Measurements from ENCODE around the gene ITM2C.

ITM2C gene

DNA sequence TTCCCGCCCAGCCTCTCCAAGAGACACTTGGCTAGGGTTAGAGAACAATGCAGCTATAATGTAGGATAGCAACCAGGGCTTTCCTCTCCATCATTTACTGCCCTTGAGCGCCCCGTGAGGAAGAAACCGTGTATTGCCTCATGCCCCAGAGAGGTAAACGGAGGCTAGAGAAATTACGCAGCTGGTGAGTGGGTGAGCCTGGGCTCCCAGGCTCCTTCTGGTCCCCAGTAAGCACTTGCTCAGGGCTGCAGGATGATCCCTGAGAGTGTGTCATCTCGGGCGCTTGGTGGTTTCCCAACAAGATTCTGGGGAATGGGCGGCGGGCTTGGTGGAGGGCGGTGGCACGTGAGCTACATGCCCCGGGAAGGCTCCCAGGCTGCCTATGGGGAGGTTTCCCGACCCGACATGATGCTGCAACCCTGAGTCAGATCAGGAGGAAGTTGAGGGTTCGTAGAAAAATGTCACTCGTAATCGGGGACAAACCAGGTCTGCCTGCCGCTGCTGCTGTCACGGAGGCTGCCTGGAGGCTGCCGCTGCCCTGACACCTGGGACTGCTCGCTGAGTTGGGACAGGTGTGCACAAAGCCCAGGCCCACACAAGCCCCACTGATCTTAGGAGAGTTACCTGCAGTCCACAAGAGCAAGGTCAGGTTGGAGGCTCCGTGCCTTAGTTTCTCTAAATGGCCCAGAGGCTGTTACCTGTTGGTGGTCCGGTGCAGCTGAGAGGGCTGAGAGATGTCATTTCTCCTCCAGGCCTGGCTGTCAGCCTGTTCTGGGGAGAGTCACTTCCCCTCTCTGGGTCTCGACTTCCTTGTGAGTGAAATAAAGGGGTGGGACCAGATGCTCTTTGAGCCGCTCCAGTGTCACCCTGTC lies 60.0 kb downstream of the ITM2C start, which contains the start of gene GPR55:
Gene GPR55 (minus strand): TSS at position 773 of the 872 bp plus-strand sequence. CDS start 14,280 bp downstream, outside the sequence.
- H3K4me2 ChIP-seq (ENCODE audit: low read depth, low read length, poor library complexity, severe bottlenecking) = no peak within 1 kb of the TSS
- no peaks in the 10 kb centered on the region for H3F3A ChIP-seq (ENCODE audit: insufficient read depth)
- H4K20me1 ChIP-seq (ENCODE audit: low read depth, low read length) = no peaks in the 10 kb centered on the region
- H3K9me3 ChIP-seq (ENCODE audit: insufficient read depth, low read length) = no peaks in the 10 kb centered on the region
- H3K27me3 ChIP-seq (ENCODE audit: low read length) = no peaks in the 10 kb centered on the region
- no peaks in the 10 kb centered on the region for H3K9me2 ChIP-seq (replicated peaks; ENCODE audit: insufficient read depth, low read length)
- H3K4me3 ChIP-seq (ENCODE audit: insufficient read depth, low read length, poor library complexity, severe bottlenecking) = no peak within 1 kb of the TSS
- no peaks in the 10 kb centered on the region for H3K36me3 ChIP-seq (ENCODE audit: low read length)
- no peak for TF ChIP-seq EZH2phosphoT487 (conservative IDR thresholded peaks at IDR 0.05; ENCODE audit: low read length)
- TF ChIP-seq, protein P1, sequence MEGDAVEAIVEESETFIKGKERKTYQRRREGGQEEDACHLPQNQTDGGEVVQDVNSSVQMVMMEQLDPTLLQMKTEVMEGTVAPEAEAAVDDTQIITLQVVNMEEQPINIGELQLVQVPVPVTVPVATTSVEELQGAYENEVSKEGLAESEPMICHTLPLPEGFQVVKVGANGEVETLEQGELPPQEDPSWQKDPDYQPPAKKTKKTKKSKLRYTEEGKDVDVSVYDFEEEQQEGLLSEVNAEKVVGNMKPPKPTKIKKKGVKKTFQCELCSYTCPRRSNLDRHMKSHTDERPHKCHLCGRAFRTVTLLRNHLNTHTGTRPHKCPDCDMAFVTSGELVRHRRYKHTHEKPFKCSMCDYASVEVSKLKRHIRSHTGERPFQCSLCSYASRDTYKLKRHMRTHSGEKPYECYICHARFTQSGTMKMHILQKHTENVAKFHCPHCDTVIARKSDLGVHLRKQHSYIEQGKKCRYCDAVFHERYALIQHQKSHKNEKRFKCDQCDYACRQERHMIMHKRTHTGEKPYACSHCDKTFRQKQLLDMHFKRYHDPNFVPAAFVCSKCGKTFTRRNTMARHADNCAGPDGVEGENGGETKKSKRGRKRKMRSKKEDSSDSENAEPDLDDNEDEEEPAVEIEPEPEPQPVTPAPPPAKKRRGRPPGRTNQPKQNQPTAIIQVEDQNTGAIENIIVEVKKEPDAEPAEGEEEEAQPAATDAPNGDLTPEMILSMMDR (IDR thresholded peaks at IDR 0.05; ENCODE audit: insufficient read depth, low read length, poor library complexity, severe bottlenecking) = peak; percentile 41
- no peak within 1 kb of the TSS for H3K27ac ChIP-seq (ENCODE audit: low read depth, low read length)
- H2AFZ ChIP-seq (ENCODE audit: low read depth, low read length, severe bottlenecking) = no peak within 1 kb of the TSS
- H3K79me2 ChIP-seq (ENCODE audit: insufficient read depth, low read length) = no peaks in the 10 kb centered on the region
- H3K9ac ChIP-seq (ENCODE audit: low read length) = no peak within 1 kb of the TSS

DNA sequence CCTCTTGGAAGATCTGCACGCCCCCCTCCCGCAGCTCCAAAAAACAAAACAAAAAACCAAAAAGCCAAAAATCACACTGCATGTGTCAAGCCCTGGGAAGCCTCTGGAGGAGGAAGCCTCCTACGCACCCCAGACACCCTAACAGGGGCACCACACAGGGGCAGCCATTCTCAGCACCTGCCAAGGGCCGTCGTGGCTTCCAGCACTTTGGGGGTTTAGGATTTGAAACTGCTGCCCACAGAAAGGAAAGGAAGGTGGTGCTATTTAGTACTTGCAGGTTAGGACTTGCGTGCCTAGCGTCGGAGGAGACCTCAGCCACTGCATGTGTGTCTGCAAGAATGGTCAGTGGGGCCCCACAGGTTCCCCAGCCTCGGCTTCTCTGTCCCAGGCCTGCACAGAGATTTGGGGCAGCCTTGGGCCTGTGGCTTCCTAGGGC lies 60.7 kb downstream of the ITM2C start:
- Histone ChIP-seq H3K9me3 (ENCODE audit: insufficient read depth, low read length) (no peaks in the 10 kb centered on the region), H3K4me2 (ENCODE audit: low read depth, low read length, poor library complexity, severe bottlenecking) (no peak overlapping the region), H3K9me2 (replicated peaks; ENCODE audit: insufficient read depth, low read length) (no peaks in the 10 kb centered on the region), H3K36me3 (ENCODE audit: low read length) (no peaks in the 10 kb centered on the region), H2AFZ (ENCODE audit: low read depth, low read length, severe bottlenecking) (no peak overlapping the region), H3K4me3 (ENCODE audit: insufficient read depth, low read length, poor library complexity, severe bottlenecking) (no peak overlapping the region), H3K27ac (ENCODE audit: low read depth, low read length) (no peak overlapping the region), H4K20me1 (ENCODE audit: low read depth, low read length) (no peaks in the 10 kb centered on the region), H3K9ac (ENCODE audit: low read length) (no peak overlapping the region), H3F3A (ENCODE audit: insufficient read depth) (no peaks in the 10 kb centered on the region), H3K79me2 (ENCODE audit: insufficient read depth, low read length) (no peaks in the 10 kb centered on the region), H3K27me3 (ENCODE audit: low read length) (no peaks in the 10 kb centered on the region)
- TF ChIP-seq EZH2phosphoT487 (conservative IDR thresholded peaks at IDR 0.05; ENCODE audit: low read length) = no peak
- TF ChIP-seq, protein P1 (IDR thresholded peaks at IDR 0.05; ENCODE audit: insufficient read depth, low read length, poor library complexity, severe bottlenecking) = no peak

DNA sequence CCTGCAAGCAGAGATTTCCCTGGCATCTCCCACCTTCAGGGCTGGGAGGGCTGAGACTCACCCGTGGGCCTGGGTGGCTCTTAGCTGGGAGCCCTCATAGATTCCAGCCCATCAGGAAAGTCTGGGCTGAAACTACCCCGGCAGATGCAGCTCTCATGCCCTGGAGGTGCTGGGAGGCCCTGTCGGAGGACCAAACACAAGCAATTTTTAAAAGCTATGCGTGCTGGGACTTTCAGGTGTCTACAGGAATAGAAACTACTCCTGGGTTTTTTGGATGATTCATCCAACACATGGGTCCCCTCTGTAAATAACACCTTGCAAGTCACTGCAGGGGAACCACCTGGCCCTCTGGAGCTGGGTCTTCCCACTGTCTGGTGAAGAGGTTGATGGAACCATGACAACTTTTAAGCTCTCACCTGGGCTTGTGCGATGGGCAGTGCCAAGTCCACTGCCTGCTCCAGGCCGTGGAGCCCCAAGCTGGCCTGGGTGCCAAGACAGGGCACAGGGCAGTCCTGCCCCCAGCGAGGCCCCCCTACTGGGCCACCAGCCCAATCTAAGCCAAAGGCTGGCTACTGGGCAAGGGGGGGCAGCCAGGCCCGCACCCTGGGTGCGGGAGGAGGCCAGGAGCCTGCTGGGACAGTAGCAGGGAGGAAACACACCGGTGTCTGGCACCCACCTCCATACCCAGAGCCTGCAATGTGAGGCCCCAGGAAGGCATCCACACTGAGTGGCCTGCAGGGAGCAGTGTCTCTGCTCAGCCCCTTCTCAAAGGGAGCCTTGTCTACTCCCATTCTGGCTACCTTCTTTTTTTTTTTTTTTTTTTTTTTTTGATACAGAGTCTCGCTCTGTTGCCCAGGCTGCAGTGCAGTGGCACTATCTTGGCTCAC lies 61.4 kb downstream of the ITM2C start:
- no peaks in the 10 kb centered on the region for H3K9me2 ChIP-seq (replicated peaks; ENCODE audit: insufficient read depth, low read length)
- H3K27me3 ChIP-seq (ENCODE audit: low read length) = no peaks in the 10 kb centered on the region
- no peaks in the 10 kb centered on the region for H3K79me2 ChIP-seq (ENCODE audit: insufficient read depth, low read length)
- no peaks in the 10 kb centered on the region for H3F3A ChIP-seq (ENCODE audit: insufficient read depth)
- H3K9me3 ChIP-seq (ENCODE audit: insufficient read depth, low read length) = no peaks in the 10 kb centered on the region
- no peaks in the 10 kb centered on the region for H3K36me3 ChIP-seq (ENCODE audit: low read length)
- H3K27ac ChIP-seq (ENCODE audit: low read depth, low read length) = no peak overlapping the region
- H3K9ac ChIP-seq (ENCODE audit: low read length) = no peak overlapping the region
- no peak for TF ChIP-seq EZH2phosphoT487 (conservative IDR thresholded peaks at IDR 0.05; ENCODE audit: low read length)
- TF ChIP-seq, protein P1 (IDR thresholded peaks at IDR 0.05; ENCODE audit: insufficient read depth, low read length, poor library complexity, severe bottlenecking) = no peak
- no peak overlapping the region for H2AFZ ChIP-seq (ENCODE audit: low read depth, low read length, severe bottlenecking)
- no peak overlapping the region for H3K4me3 ChIP-seq (ENCODE audit: insufficient read depth, low read length, poor library complexity, severe bottlenecking)
- no peaks in the 10 kb centered on the region for H4K20me1 ChIP-seq (ENCODE audit: low read depth, low read length)
- H3K4me2 ChIP-seq (ENCODE audit: low read depth, low read length, poor library complexity, severe bottlenecking) = no peak overlapping the region
